ACC112 (cell line): Measurements from ENCODE around the gene MMEL1.

ENCODE experiments used
- H2AFZ ChIP-seq: fragments of 200-600 bp; sonication (generic); one replicate; pipeline ENCODE4 v1.6.0; 2017; ENCODE audit warnings: antibody characterized with exemption, low read length; ENCODE audit not compliant: unreplicated experiment
- H3K27ac ChIP-seq: fragments of 200-600 bp; sonication (generic); 2 replicates; pipeline ENCODE4 v1.5.1; 2014; ENCODE audit warnings: low read depth, mild to moderate bottlenecking, antibody characterized with exemption, low read length, moderate library complexity
- H3K27me3 ChIP-seq: fragments of 200-600 bp; sonication (generic); 2 replicates; pipeline ENCODE4 v1.6.1; 2014; ENCODE audit warnings: mild to moderate bottlenecking, antibody characterized with exemption, low read length, moderate library complexity, mixed read lengths; ENCODE audit not compliant: insufficient read depth
- H3K36me3 ChIP-seq: fragments of 200-600 bp; sonication (generic); 2 replicates; pipeline ENCODE4 v1.6.1; 2016; ENCODE audit warnings: mild to moderate bottlenecking, antibody characterized with exemption, low read length, moderate library complexity, mixed read lengths; ENCODE audit not compliant: insufficient read depth
- H3K4me1 ChIP-seq: fragments of 200-600 bp; sonication (generic); one replicate; pipeline ENCODE4 v1.6.1; 2016; ENCODE audit warnings: low read length, mixed read lengths; ENCODE audit not compliant: insufficient read depth, unreplicated experiment, control insufficient read depth
- H3K4me3 ChIP-seq: fragments of 200-600 bp; sonication (generic); 2 replicates; pipeline ENCODE4 v1.5.1; 2014; ENCODE audit warnings: mild to moderate bottlenecking, low read depth, low read length
- H3K79me2 ChIP-seq: fragments of 200-600 bp; sonication (generic); one replicate; pipeline ENCODE4 v1.6.0; 2016; ENCODE audit warnings: low read length; ENCODE audit not compliant: control insufficient read depth, unreplicated experiment, insufficient read depth

MMEL1 gene

DNA sequence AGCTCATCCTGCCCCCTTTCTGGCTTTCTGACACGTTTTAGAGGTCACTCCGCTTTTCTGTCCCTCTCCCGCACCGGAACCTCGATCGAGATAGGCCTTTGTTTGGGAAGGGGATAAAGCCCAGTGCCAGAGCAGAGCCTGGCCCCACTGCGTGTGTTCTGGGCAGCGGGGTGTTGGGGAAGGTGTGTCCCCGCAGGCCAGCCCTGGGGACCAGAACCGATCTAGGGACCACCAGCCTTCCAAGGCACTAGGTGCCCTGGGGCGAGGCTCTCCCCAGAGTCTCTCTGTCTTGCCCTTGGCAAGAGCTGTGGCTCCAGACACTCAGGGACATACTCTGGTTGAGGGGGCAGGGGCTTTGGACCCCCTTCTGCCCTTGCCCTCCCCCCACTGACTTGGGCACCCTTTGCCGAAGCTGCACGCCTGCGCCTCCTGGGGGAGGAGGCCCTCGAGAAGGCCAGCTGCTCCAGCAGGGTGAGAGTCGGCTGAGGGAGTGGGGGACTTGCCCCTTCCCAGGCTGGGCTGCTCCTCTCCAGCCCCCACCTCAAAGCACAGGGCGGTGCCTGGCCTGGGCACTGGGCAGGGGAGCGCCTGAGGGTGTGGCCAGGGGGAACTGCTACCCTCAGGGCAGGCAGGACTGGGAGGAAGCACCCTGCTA lies 29.8 kb downstream of the MMEL1 start:
- no peak overlapping the region for H2AFZ ChIP-seq
- H3K27ac ChIP-seq, result no peak overlapping the region
- peaks cover 31% of the 10 kb centered on the region; the same call in 1 of the 2 replicates for H3K27me3 ChIP-seq
- H3K4me3 ChIP-seq, result no peak overlapping the region
- H3K36me3 ChIP-seq, result no peaks in the 10 kb centered on the region
- no peaks in the 10 kb centered on the region for H3K4me1 ChIP-seq
- H3K79me2 ChIP-seq, result no peaks in the 10 kb centered on the region

DNA sequence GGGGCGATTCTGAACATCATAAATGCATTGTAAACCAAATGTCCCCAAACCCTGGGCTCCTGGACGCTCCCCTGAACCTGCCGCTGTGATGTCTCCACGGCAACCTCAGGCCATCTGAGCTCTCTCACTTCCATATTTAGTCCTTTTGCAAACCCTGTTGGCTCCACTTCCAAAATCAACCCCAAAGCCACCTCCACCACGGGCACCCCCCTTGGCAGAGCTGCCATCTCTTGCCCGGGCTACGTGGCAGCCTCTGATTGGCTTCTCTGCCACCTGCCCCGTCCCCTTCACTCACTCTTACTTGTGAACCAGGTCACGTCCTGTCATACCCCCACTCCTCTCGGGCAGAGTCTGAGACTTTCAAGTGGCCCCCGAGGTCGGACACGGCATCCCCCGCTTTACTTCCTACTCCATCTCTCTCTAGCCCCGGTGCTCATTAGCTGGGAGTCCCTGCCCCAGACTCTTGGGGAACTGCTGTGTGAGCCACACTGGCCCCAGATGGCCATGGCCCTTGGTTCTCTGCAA lies 30.4 kb downstream of the MMEL1 start:
- Histone ChIP-seq H3K36me3 (no peaks in the 10 kb centered on the region), H3K79me2 (no peaks in the 10 kb centered on the region), H2AFZ (no peak overlapping the region), H3K4me3 (no peak overlapping the region), H3K27me3 (peaks cover 31% of the 10 kb centered on the region; the same call in 1 of the 2 replicates), H3K27ac (no peak overlapping the region), H3K4me1 (no peaks in the 10 kb centered on the region)

DNA sequence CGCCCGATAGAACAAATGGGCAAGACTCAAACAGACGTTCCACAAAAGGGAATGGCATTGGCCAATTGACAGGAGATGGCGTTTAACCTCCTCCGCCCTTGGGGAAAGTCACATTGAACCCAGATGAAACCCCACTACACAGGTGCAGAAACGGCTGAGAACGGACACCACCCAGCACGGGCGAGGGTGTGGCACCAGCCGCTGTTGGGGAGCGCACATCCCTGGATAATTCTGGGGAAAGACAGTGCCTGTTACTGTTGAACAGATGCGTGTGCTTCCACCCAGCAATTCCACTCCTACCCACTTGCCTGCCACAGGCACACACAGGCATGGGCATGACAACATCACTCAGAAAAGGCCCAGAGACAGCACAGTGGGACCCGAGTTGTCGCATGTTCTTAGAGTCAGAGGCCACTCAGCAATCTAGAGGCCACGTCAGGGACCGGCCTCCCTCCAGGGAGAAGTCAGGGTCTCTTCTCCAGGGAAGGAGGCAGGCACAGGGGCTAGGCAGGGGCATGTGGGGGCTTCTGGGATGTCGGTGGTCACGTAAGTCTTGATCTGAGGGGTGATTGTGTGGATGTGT lies 31.0 kb downstream of the MMEL1 start:
- Histone ChIP-seq H3K79me2 (no peaks in the 10 kb centered on the region), H3K27me3 (peaks cover 31% of the 10 kb centered on the region; the same call in 1 of the 2 replicates)

DNA sequence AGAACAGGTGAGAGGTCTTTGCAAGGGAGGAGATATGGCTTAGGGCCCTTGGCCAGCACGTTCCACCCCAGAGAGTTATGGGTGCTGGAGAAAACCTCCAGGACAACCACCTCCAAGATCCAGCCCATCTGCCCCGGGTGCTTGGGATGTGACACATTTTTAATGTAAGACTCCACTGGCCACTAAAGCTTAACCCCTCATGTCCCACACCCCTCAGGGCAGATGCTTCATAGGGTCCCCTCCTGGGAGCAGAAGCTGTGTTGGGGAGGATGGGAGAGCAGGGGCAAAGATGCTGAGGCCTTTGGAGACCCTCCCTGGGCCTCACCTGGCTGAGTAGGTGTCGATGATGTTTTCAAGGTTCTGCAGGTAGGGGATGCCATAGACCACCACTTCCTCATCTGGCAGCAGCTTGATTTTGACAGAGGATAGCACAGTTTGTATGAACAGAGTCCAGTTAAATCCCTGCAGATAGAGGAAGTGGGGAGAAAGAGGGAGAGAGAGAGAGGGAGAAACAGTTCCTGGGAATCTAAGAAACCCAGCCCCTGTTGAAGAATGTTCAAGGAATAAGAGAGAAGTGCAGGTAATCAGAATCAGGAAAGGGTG lies 34.4 kb downstream of the MMEL1 start:
- Histone ChIP-seq H3K4me1 (no peaks in the 10 kb centered on the region), H3K4me3 (no peak overlapping the region), H3K27me3 (peaks cover 22% of the 10 kb centered on the region; the same call in 1 of the 2 replicates), H3K36me3 (no peaks in the 10 kb centered on the region), H3K27ac (no peak overlapping the region), H3K79me2 (no peaks in the 10 kb centered on the region), H2AFZ (no peak overlapping the region)

More for the DNA sequence above, 31.0 kb downstream of the MMEL1 start:
- H3K36me3 ChIP-seq, result no peaks in the 10 kb centered on the region
- H3K4me1 ChIP-seq, result no peaks in the 10 kb centered on the region
- H3K27ac ChIP-seq, result no peak overlapping the region
- no peak overlapping the region for H2AFZ ChIP-seq
- H3K4me3 ChIP-seq, result no peak overlapping the region

DNA sequence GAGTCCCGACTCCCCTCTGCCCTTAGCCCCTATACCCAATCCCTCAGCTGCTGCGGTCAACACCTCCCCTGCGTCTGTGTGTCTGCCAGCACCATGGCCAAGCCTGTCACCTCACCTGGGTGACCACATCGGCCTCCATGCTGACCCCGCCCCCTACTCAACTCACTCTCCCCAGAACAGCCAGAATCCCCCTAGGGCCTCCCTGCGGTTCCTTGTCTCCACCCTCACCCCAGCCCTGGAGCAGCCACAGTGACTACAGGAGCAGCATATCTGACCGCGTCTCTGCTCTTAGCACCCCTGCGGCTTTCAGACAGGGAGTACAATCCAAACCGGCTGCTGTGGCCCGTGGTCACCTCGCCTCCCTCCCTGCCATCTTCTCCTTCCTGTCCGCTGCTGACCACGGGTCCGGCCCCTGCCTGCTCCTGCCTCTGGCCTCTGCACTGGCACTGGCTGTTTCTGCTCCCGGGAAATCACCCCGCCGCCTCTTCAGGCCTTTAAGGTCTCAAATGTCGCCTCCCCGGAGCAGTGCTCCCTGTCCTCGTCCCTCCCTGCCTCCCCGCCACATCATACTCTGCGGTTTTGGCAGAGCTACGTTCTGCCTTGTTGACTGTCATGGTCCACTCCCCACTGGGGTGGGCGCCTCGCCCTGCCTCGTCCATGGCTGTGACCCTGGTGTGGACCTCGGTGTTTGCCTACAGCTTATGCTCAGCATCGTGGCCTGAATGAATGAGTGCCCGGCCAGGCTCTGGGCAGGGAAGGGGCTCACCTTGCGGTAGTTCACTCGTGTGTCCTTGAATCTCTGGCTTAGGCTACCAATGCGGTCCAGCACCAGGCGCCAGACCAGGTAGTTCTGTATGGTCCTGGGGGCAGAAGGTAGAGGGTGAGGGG lies 35.1 kb downstream of the MMEL1 start:
- H3K4me3 ChIP-seq, result no peak overlapping the region
- no peaks in the 10 kb centered on the region for H3K36me3 ChIP-seq
- H3K4me1 ChIP-seq, result no peaks in the 10 kb centered on the region
- no peak overlapping the region for H3K27ac ChIP-seq
- H3K27me3 ChIP-seq, result peaks cover 14% of the 10 kb centered on the region; the same call in 1 of the 2 replicates
- no peaks in the 10 kb centered on the region for H3K79me2 ChIP-seq
- no peak overlapping the region for H2AFZ ChIP-seq

DNA sequence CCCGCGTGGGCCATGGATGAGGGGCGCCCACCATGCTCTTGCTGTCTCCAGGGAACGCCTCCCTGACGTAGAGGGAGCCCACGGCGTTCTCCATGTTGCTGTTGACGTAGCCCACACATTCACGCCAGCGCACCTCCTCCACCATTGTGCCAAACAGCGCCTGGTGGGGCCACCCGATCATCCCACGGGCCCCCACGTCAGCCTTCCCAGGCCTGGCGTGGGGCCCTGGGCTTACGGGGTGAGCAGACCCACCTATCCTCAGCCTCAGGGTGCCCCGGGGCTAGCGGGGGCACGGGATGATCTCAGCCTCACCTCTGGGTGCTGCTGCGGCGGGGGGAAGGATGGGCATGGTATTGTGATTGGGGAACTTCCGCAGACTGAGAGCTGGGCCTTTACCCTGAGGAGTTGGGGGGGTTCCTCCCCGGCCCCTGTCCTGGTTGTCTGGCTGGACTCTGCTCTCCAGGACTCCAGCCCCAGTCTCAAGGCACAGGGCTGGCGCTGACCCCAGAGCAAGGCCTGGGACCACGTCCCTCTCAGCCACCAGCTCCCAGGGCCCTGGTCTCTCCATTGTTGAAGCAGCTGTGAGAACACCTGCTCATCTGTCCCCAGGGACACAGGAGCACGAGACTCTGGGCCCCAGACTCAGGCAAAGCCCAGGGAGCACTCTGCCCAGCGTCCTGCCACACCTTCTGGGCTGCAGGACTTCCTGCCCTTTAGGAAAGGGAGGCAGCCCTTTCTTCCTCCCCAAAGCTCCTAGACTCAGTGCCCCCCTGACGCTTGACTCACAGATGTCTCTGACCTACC lies 36.1 kb downstream of the MMEL1 start:
- Histone ChIP-seq H3K4me3 (no peak overlapping the region), H3K27me3 (peaks cover 10% of the 10 kb centered on the region; the same call in 1 of the 2 replicates), H3K4me1 (no peaks in the 10 kb centered on the region), H2AFZ (no peak overlapping the region), H3K79me2 (no peaks in the 10 kb centered on the region), H3K36me3 (no peaks in the 10 kb centered on the region), H3K27ac (no peak overlapping the region)

DNA sequence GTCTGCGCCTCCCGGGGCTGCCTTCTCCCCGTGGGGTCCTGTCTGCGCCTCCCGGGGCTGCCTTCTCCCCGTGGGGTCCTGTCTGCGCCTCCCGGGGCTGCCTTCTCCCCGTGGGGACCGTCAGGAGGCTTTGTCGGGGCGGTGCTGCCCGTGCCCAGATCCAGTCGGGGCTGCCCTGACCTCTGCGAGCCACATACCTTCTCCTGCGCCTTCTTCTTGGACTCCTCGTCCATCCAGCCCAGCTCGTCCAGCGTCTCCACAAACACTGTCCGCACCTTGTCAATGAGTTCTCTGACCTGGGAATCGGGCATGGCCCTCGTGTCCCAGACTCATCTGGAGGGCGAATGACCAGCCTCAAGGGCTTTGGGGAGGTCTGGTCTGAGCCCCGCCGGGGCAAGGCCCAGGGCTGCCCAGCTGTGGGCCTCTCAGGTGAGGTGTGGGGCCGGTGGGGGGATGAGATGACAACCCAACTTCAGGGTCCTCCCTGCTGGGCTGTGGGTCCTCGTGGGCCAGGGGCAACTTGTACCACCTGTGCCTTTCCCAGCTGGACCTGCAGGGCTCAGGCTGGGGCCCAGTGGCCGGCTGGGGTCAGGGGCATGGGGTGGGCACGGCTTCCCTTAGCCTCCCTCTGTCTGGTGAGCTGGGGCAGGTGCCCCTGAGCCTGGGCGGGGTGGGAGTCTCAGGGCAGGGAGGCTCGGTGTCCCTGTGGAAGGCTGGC lies 36.8 kb downstream of the MMEL1 start:
- Histone ChIP-seq H3K27me3 (peaks cover 3% of the 10 kb centered on the region; the same call in 1 of the 2 replicates), H3K36me3 (no peaks in the 10 kb centered on the region), H2AFZ (no peak overlapping the region), H3K27ac (no peak overlapping the region), H3K79me2 (no peaks in the 10 kb centered on the region), H3K4me1 (no peaks in the 10 kb centered on the region), H3K4me3 (no peak overlapping the region)

DNA sequence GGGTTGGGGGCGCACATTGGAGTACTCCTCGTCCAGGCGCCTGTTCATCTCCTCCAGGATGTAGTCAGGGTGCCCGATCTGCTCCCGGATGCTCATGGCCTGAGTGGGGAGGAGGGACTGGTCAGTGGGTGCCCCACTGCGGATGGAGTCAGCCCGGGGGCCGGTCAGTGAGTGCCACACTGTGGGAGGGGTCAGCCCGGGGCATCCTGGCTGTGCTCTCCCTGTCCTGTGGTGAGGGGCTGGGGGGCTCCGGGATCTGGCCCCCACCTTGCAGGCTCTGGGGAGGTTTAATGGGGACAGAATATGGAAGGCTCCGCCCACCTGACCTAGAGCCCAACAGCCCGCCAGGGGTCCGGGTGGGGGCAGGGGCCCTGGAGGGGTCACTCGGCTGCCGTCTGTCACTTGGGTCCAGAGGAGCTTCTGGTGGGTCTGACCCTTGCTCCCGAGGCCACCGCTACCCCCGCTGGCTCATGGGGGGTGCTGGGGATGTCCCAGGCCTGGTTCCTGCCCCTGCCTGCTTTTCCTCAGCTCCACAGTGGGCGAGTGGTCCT lies 37.5 kb downstream of the MMEL1 start:
- H3K36me3 ChIP-seq, result no peaks in the 10 kb centered on the region
- no peak overlapping the region for H2AFZ ChIP-seq
- H3K27me3 ChIP-seq, result no peaks in the 10 kb centered on the region
- H3K79me2 ChIP-seq, result no peaks in the 10 kb centered on the region
- no peak overlapping the region for H3K4me3 ChIP-seq
- H3K27ac ChIP-seq, result no peak overlapping the region
- H3K4me1 ChIP-seq, result no peaks in the 10 kb centered on the region

DNA sequence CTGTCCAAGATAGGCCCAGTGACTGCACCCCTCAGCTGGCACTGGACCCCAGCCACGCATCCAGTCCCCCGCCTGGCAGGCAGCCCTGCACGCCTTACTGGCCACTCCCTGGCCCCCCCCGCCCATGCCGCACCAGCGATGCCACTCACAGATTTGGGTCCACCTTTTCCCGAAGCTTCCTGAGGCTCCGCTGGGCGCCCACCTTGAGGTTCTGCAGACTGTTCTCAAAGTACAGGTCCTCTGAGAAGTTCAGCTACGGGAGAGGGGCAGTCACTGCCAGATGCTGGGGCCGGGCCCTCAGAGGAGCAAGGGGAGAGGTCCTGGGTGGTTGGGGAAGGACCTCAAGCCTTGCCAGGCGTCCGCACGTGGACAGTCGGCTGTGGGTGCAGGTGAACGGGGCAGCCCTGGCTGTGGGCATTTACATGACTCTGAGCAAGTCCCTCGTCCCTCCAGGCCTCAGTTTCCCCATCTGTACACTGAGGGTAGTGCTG lies 38.1 kb downstream of the MMEL1 start:
- Histone ChIP-seq H3K36me3 (no peaks in the 10 kb centered on the region), H3K27me3 (no peaks in the 10 kb centered on the region), H3K27ac (no peak overlapping the region), H3K4me1 (no peaks in the 10 kb centered on the region), H2AFZ (no peak overlapping the region), H3K4me3 (no peak overlapping the region), H3K79me2 (no peaks in the 10 kb centered on the region)
